DMS53 (cell line): ENCODE data around the gene BLOC1S6.
A peak's percentile ranks its signal among the peaks of the same experiment; 100 is the strongest.

Experiments used
- DNase-seq: peaks from one replicate; lab custom pipeline; 2025; lab: John Stamatoyannopoulos, UW

BLOC1S6 gene

DNA sequence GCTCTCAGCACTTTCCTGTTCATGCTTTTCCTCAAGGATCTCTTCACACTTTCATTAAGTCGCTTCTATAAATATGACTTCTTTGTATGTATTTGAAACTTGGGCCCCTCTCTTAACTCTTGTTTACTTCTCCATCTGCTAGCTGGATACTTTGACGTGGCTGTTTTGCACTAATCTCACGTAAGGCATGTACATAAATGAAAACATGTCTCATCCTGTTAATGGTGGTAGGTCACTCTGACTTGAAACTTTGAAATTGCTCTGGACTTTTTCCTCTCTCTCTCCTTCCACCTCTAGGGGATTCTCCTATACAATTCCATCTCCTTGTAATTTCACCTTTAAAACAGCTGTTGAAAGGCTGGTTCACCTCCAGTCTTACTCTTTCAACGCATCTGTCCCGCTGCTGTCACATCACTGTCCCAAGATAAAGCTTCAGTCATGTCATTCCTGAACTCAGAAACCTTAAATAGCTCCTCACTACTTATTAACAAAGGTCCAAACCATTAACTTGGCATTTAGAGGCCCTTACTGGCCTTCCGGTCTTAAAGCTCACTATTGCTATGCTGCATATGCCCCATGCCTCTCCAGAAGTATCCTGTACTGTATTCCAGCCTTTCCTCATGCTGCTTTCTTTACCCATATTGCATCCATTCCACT lies 1.2 kb downstream of the BLOC1S6 start:
- peak; percentile 7 for DNase-seq

DNA sequence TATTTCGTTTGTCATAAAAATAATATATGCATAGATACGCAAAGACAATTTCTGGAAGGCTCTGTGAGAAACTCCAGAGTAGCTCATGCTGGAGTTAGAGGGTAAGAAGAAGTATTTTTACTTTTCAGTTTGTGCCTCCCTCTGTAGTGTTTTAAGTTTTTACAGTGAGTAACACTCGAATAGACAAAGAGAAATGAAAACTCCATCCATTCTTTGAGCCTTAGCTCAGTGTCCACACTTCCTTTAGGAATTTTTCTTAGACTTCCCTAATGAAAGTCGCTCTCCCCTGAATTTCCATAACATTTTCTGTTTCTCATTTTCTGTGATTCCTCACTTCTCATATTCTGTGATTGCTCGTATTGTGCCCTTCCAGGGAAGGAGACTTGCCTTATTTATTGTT lies 2.1 kb downstream of the BLOC1S6 start:
- no peak for DNase-seq

DNA sequence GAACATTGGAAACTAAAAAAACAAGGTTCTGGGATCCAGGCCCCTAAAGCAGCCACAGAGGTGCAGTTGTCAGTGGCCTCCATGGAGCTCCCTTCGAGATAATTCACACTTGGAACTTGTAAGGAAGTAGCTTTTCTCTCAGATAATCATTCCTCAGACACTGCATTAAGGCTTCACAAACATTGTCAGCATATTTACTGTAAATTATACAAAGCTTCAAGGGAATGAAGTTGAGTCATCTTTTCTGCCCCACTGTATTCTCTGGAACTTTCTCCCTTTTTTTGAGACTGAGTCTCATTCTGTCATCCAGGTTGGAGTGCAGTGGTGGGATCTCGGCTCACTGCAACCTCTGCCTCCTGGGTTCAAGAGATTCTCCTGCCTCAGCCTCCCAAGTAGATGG lies 7.1 kb downstream of the BLOC1S6 start:
- DNase-seq = no peak

DNA sequence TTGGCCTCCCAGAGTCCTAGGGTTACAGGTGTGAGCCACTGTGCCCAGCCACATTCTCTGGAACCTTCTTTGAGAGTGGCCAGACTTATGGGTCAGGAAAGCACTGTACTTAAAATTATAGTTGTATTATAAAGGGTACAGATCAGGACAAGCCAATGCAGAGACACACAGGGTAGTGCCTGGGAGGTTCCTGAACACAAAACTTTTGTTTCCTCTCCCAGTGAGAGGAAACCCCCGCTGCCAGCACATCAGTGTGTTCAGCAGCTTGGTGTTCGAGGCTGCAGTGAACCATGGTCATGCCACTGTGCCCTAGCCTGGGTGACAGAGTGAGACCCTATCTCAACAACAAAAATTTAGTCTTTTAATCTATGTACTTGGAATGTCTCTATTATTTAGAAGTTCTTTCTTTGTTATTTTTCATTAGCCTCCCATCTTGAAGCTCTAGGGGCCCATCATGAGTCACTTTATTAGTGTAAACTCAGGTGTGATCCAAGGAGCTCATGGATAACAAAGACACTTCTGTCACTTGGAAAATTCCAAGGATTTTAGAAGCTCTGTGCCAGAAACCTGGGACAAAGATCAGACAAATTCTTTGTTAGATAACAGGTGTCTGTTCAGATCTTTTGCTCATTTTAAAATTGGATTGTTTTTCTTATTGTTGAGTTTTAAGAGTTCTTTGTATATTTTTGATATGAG lies 7.8 kb downstream of the BLOC1S6 start:
- DNase-seq = no peak

DNA sequence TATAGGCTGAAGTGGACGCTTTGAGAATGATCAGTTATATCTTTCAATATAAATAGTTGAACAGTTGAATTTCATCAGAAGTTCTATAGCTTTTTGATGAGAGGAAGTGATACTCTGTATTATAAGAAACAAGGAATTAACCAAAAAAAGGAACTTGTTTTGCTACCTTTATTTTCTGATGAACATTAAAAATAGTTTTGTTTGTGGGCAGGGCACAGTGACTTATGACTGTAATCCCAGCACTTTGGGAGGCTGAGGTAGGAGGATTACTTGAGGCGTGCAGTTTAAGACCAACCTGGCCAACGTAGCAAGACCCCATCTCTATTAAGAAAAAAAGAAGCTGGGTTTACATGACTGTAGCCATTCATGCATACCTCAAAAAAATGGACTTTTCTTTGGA lies 16.7 kb downstream of the BLOC1S6 start:
- DNase-seq = no peak

DNA sequence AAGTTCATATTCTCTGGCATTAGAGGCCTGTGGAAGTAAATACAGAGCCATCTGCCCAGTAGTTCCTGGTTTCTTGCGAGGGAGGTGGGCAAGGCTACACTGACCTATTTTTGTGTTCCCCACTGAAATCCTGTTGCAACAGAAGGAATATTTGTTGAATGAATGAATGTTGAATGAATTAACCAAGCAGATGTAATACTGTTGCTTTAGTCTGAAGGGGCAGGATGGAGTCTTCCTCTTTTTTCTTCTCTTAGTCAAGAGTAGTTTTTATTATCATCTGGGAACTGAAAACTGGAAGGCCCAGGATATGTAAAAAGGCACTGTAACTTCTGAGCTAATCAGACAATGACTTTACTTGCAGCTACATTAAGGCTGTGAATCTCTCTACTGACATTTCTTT lies 17.1 kb downstream of the BLOC1S6 start:
- no peak for DNase-seq

DNA sequence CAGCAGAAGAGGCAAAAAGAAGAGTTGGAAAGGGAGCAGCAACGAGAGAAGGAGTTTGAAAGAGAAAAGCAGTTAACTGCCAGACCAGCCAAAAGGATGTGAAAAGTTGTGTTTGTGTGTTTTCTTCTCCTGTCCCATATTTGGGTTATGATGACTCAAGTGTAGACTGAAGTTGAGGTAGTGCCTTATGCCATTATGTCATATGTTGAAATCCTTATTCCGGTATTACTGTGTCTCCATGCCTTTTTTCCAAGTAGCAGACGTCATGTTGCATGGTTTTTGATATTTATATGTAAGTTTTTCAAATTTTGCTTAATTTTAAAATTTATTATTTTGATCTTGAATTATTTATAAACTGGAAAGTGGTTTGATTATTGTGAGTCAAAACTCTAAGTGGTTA lies 19.2 kb downstream of the BLOC1S6 start:
- no peak for DNase-seq

DNA sequence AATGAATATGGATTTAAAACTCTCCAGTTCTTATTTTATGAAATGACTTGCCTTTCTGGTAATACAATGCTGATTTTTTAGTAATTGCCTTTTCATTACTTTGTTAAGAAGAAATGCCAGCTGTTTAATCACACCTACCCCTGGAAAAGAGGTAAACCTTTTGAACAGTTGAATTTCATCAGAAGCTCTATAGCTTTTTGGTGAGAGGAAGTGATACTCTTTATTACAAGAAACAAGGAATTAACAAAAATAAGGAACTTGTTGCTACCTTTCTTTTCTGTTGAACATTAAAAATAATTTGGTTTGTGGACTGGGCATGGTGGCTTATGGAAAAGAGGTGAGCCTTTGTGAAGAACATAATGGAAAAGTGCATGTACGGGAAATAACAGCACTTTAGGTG lies 19.7 kb downstream of the BLOC1S6 start:
- no peak for DNase-seq

DNA sequence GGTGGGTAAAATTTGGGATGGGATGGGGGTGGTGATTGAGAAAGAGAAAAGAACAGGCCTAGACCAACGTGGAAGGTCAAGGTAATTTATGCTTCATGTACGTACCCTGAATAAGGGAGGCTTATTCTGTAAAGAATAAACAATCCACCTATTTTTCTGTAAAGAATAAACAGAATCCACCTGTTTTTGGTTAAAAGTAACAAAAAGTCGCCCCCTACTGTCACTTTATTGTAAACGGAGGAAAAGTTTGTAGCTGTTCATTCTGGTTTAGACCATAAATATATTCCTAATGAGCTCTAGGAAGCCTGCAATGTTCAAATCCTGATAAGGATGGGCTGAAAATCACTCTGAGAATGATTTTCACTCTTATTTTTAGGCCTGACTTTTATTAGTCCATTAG lies 24.1 kb downstream of the BLOC1S6 start:
- peak; percentile 54 for DNase-seq

DNA sequence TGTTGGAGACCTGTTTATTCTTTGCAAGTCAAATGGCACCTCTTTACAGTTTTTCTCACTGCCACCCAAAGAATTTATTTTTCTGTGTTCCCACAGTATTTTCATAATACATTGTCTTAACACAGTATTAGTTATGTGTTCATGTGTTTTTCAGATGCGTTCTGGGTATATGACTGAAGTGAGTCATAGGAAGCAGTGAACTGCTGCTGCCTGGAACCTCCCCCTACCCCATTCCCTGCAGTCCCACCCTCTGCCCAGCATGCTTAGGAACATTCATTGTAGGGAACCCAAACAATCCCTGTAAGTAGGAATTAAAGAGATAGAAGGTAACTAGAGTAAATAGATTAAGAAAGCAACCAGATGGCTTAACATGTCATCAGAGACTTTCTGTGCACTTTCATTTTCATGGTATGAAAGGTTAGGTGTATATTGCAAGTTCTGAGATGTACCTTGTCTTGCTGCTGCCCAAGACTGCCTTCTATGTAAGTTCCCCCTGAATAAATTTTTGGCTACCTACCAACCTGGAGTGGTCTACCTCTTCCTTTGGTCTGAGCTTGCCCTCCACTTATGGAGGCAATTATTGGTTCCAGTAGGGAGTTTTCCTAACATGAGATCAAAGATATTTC lies 25.7 kb downstream of the BLOC1S6 start:
- no peak for DNase-seq

DNA sequence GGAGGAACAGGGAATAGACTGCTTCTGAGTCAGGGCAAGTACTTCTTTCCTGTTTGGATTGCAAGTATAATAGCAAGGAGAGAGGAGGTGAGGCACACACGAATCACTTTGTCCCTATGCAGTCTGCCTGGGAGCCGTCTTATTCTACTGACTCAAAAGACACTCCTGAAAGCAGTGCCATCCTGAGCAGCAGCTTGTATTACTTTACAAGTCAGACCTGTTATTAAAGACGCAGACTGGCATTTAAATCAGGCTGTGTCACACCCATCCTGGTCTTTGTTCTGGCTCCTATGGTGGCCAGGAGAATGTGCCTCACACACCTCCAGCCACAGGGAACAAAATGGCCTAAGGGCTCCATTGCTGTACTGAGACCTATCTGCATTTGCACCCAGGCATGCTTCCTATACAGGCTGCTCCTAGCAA lies 29.7 kb downstream of the BLOC1S6 start:
- DNase-seq = no peak

DNA sequence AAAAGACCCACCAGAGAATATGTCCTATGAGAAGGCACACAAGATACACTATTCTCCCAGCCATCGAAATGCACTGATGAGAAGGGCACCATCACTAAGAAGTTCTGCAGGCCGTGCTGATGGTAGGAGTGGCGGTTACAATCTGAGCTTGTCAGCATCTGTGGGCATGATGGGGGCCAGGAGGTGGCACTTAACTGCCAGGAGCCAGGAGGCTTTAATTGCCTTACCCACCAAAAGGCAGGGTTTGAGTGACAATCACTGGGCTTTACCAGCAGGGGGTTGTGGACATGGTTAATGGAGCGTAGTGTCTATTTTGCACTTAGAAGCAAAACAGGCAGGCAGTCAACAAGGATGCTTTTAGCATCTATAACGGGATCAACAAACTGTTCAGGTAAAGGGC lies 31.6 kb downstream of the BLOC1S6 start:
- peak; percentile 20 for DNase-seq

DNA sequence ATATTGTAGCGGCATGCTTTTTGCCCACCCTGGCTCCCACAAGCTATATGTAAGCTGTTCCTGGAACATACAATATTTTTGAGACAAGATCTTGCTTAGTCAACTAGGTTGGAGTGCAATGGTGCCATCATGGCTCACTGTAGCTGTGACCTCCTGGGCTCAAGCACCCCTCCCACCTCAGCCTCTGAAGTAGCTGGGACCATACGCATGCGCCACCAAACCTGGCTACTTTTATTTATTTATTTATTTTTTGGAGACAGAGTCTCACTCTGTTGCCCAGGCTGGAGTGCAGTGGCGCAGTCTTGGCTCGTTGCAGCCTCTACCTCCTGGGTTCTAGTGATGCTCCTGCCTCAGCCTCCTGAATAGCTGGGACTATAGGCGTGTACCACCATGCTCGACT lies 41.0 kb downstream of the BLOC1S6 start:
- no peak for DNase-seq

DNA sequence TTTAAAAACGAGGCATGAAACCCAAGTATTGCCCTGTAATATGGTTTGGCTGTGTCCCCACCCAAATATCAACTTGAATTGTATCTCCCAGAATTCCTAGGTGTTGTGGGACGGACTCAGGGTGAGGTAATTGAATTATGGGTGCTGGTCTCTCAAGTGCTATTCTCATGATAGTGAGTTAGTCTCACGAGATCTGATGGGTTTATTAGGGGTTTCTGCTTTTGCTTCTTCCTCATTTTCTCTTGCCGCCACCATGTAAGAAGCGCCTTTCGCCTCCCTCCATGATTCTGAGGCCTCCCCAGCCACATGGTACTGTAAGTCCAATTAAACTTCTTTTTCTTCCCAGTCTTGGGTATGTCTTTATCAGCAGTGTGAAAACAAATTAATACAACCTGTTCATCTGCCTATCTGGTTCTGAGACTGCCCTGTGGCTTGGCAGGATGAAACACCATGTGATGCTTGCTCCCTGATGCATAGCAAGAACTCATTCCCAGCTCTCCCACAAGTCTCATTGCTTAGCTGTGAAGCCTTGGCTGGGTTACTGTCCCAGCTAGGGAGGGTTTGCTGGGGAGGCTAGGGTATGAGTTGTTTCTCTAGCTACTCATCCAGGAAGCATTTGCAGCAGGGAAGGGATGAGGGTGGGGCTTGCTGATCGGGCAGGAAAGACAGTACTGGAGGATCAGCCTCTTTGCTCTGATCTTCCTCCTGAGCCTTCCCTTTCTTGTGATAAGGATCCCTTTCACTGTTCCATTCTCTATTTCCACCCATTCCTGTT lies 43.9 kb downstream of the BLOC1S6 start:
- peak; percentile 10 for DNase-seq

DNA sequence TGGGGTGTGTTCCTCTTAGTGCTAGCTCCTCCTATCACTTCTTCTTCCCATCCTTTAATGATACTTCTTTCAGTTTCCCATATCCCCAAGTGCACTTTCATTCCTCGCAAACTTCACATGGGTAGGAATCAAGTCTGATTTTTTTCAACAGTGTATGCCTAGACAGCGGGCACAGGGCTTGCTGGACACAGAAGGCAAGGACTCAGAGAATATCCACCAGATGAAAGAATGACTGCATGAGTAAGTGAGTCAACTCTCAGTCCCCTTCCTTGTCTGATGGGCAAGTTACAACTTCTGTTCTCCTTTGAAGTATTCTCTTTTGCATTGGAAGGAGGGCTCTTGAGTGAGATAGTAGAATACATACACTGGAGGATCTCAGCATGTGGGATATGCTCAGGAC lies 44.6 kb downstream of the BLOC1S6 start:
- DNase-seq = no peak

DNA sequence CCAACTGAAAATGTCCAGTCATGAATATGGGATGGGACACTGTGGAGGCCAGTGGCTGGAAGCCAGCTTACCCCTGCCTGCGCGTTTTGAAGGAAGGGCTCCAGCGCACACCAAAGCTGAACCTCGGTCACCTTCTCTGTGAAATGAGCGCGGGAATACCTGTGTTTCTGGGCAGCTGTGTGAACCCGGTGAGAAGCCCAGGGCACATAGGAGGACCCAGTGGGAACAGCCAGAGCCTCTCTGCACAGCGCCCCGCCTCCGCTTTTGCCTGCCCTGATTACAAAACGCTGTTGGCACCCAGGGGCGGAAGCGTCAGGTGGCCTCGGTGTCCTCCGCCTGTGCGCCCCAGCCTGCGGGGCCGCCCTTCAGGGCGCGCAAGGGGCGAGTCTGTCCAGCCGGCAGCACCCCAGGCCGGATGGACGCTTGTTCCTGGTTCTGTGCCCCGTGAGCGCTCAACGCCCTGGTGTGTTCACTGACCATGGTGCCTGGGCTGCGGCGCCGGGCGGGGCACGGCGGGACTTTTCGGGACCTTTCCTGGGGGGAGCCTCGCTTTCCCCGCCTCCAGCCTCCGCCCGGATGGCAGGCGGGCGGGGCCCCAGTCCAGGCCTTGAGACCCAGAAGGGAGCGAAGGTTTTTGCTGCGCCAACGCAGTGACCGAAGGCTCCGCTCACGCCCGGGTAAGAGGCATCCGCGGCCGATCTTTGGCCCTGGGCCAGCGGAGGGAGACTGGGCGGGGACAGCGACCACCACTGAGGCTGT lies 47.4 kb downstream of the BLOC1S6 start, which contains the start of gene SQOR:
Gene SQOR, plus strand, starts transcription at position 598 of the 759 bp plus-strand sequence. CDS start 23,895 bp downstream, outside the sequence.
- DNase-seq = peak; percentile 92

DNA sequence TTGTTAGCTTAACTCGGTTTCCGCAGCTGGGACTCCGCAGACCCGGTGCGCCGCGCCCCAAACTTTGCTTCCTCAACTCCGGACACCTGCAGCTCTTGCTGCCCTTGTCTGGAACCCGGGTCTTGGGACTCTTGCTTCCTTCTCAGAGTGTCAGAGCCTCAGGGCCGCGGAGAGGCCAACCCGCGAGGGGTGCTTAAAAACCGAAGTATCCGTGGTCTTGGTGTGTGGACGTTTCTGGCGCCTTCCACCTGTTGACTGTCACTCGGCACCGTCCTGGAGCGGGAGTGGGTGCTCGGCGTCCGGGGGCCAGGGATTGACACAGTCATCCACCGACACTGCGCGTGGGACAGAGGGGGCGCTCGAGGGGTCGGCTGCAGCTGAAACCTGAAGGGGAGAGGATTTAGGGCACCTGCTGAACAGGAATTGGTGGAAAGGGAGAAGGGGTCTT lies 48.0 kb downstream of the BLOC1S6 start:
- DNase-seq = peak; percentile 69

DNA sequence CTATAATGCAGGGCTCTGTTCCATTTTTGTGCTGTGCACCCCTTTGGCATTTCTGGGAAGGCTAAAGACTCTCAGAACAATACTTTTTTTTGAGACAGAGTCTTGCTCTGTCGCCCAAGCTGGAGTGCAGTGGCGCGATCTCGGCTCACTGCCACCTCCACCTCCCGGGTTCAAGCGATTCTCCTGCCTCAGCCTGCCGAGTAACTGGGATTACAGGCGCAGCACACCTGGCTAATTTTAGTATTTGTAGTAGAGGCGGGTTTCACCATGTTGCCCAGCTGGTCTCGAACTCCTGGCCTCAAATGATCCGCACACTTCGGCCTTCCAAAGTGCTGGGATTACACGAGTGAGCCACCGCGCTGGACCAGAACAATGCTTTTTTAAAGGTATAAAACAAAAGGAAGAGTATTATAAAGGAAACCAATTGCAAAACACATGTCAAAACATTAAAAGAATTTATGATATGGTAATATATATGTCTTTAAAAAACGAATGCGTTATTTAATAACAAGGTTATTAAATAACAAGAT lies 48.6 kb downstream of the BLOC1S6 start:
- DNase-seq = no peak

DNA sequence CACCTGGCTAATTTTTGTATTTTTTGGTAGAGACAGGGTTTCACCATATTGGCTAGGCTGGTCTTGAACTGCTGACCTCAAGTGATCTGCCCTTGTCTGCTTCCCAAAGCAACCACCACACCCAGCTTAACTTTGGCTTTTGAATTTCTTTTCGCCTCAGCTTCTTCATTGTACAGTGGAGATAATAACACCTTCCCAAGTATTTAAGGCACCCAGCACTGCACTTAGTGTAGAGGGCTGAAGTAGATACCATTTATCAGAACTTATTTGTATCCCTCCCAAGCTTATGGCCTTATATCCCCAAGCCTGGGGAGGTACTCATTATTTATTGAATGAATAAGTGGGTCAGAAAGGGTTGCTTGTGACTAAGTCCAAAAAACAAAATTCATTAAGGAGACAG lies 50.0 kb downstream of the BLOC1S6 start:
- DNase-seq = peak; percentile 24

DNA sequence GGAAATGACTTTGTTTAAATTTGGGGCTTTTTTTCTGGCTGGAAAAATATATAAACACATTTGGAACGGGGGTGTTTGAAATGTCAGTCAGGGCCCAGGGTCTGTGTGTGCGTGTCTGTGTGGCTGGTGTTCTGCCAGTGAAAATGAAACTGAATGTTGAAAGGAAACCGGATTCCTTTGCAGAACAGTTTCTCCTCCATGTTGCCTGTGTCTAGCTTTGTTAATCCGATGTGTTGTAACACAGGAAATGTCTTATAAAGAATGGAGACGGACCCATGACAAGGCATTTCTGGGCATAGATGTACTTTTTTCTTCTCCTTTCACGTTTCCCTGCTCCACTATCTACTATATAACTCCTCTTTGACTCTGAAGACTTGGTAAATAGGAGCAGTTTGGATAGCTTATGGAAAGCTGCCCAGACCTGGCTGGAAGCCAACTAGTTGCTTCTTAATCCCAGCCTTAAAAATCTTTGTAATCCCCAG lies 50.4 kb downstream of the BLOC1S6 start:
- peak; percentile 59 for DNase-seq

DNA sequence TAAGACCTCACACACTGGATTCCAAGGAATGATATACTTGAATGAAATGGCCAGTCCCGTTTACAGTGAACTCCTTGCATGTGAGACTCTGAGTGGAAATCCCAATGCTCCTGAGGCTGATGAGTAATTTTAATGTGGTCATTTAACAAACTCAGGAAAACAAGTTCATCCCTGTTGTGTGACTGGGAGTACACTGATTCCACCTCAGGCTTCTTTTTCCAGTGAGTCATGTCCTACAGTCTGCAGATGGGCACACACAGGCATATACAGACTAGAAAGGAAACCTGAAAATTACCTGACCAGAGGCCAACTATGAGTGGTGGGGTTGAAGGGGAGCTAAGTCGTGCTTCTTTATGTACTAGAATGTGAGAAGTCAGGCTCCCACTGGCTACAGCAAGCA lies 53.4 kb downstream of the BLOC1S6 start:
- DNase-seq = peak; percentile 46
